Karpas-422 (cell line): Measurements from ENCODE around the gene SLC29A2. TPM values are rescaled to one million over a fixed set of nuclear protein-coding genes. Genes with fewer than 3 reads are reported as not detected.

Experiments used
- DNase-seq: peaks from one replicate; pipeline ENCODE4 v3.0.0-alpha.2; 2015
- H2AFZ ChIP-seq: fragments of 200-600 bp; sonication (generic); 2 replicates; pipeline ENCODE4 v1.6.1; 2014; ENCODE audit warnings: antibody characterized with exemption, low read length, mixed read lengths
- H3K27ac ChIP-seq: fragments of 200-600 bp; sonication (generic); 2 replicates; pipeline ENCODE4 v1.5.1; 2014; ENCODE audit warnings: mild to moderate bottlenecking, low read length, moderate library complexity
- H3K27me3 ChIP-seq: fragments of 200-600 bp; sonication (generic); 2 replicates; pipeline ENCODE4 v1.6.1; 2014; ENCODE audit warnings: low read length, mixed read lengths
- H3K36me3 ChIP-seq: fragments of 200-600 bp; sonication (generic); 2 replicates; pipeline ENCODE4 v1.6.1; 2014; ENCODE audit warnings: low read length, mixed read lengths; ENCODE audit not compliant: insufficient read depth
- H3K4me1 ChIP-seq: fragments of 200-600 bp; sonication (generic); 2 replicates; pipeline ENCODE4 v1.6.1; 2014; ENCODE audit warnings: mild to moderate bottlenecking, low read length, mixed read lengths
- H3K4me2 ChIP-seq: fragments of 200-600 bp; sonication (generic); 2 replicates; pipeline ENCODE4 v1.6.1; 2014; ENCODE audit warnings: low read length, low read depth, mild to moderate bottlenecking; ENCODE audit not compliant: poor library complexity, severe bottlenecking
- H3K4me3 ChIP-seq: fragments of 200-600 bp; sonication (generic); 2 replicates; pipeline ENCODE4 v1.5.1; 2014; ENCODE audit warnings: mild to moderate bottlenecking, antibody characterized with exemption, low read length, mixed read lengths
- H3K79me2 ChIP-seq: fragments of 200-600 bp; sonication (generic); 2 replicates; pipeline ENCODE4 v1.6.1; 2014; ENCODE audit warnings: mild to moderate bottlenecking, low read length, mixed read lengths
- H3K9ac ChIP-seq: fragments of 200-600 bp; sonication (generic); 2 replicates; pipeline ENCODE4 v1.6.0; 2014; ENCODE audit warnings: low read length
- H3K9me2 ChIP-seq: fragments of 200-600 bp; sonication (generic), shearing (Covaris generic); replicated peaks from 2 replicates; pipeline ENCODE4 v1.6.0; 2014; ENCODE audit warnings: mild to moderate bottlenecking, low read length, moderate library complexity; ENCODE audit not compliant: insufficient read depth
- H3K9me3 ChIP-seq: fragments of 300-700, 200-600 bp; sonication (generic); 2 replicates; pipeline ENCODE4 v1.6.1; 2014; ENCODE audit warnings: low read length, mixed read lengths
- H4K20me1 ChIP-seq: fragments of 200-600 bp; sonication (generic); 2 replicates; pipeline ENCODE4 v1.6.1; 2014; ENCODE audit warnings: mild to moderate bottlenecking, antibody characterized with exemption, low read length, low read depth; ENCODE audit not compliant: insufficient read depth
- total RNA-seq: library from RNA; depleted of rRNA; stranded (reverse); fragments of >200 nt; shearing (Covaris generic); gene quantifications from 2 replicates; pipeline ENCODE4 v1.2.3, GENCODE V29; 2014; ENCODE audit warnings: low replicate concordance; rRNA removed

The SLC29A2 gene
- 0.15 and 0.90 TPM in 2 replicates for total RNA-seq

GRCh38 chr11:66371627-66372415 is at the start of gene SLC29A2:
Gene SLC29A2 (minus strand): TSS chr11:66371760. CDS start chr11:66371591, 169 bp downstream.
- no peaks in the 10 kb centered on the region for H3K79me2 ChIP-seq
- no peaks in the 10 kb centered on the region for H3K9me2 ChIP-seq
- no peaks in the 10 kb centered on the region for H4K20me1 ChIP-seq
- H3K4me2 ChIP-seq, result peak within 1 kb of the TSS; percentile 83
- H3K9me3 ChIP-seq, result no peaks in the 10 kb centered on the region
- DNase-seq, result peak; percentile 70
- peaks cover 24% of the 10 kb centered on the region for H3K4me1 ChIP-seq
- H3K4me3 ChIP-seq, result peak within 1 kb of the TSS; percentile 69
- H3K36me3 ChIP-seq, result no peaks in the 10 kb centered on the region
- H3K27ac ChIP-seq, result no peak within 1 kb of the TSS; the same call in 1 of the 2 replicates
- peak within 1 kb of the TSS; percentile 89 for H2AFZ ChIP-seq
- H3K9ac ChIP-seq, result peak within 1 kb of the TSS; percentile 63
- no peaks in the 10 kb centered on the region for H3K27me3 ChIP-seq

GRCh38 chr11:66420671-66421476 is 49.3 kb upstream of the SLC29A2 start, which contains the start of gene NPAS4:
Gene NPAS4 (plus strand): TSS chr11:66421035. CDS start chr11:66421180, 145 bp downstream.
- DNase-seq, result no peak
- H3K79me2 ChIP-seq, result no peaks in the 10 kb centered on the region
- no peak within 1 kb of the TSS for H3K9ac ChIP-seq
- H3K4me2 ChIP-seq, result no peak within 1 kb of the TSS
- H3K27ac ChIP-seq, result no peak within 1 kb of the TSS
- H3K4me1 ChIP-seq, result peaks cover 7% of the 10 kb centered on the region; the same call in 1 of the 2 replicates
- no peaks in the 10 kb centered on the region for H3K9me3 ChIP-seq
- no peaks in the 10 kb centered on the region for H3K9me2 ChIP-seq
- H3K4me3 ChIP-seq, result no peak within 1 kb of the TSS
- H3K27me3 ChIP-seq, result no peaks in the 10 kb centered on the region
- H2AFZ ChIP-seq, result no peak within 1 kb of the TSS
- peaks cover 11% of the 10 kb centered on the region; the same call in 1 of the 2 replicates for H4K20me1 ChIP-seq
- H3K36me3 ChIP-seq, result no peaks in the 10 kb centered on the region

- Histone ChIP-seq H3K27me3 (no peaks in the 10 kb centered on the region), H3K9me3 (no peaks in the 10 kb centered on the region), H3K9ac (no peak overlapping the region), H3K36me3 (no peaks in the 10 kb centered on the region), H3K4me3 (no peak overlapping the region), H3K4me2 (no peak overlapping the region), H3K4me1 (peaks cover 7% of the 10 kb centered on the region; the same call in 1 of the 2 replicates), H2AFZ (no peak overlapping the region), H3K9me2 (no peaks in the 10 kb centered on the region), H3K79me2 (no peaks in the 10 kb centered on the region), H4K20me1 (peaks cover 11% of the 10 kb centered on the region; the same call in 1 of the 2 replicates), H3K27ac (no peak overlapping the region)
- no peak for DNase-seq
Measured at GRCh38 chr11:66419825-66420224, 48.3 kb upstream of the SLC29A2 start.

GRCh38 chr11:66418986-66419308 is 47.4 kb upstream of the SLC29A2 start:
- H3K4me2 ChIP-seq, result no peak overlapping the region
- H3K27ac ChIP-seq, result no peak overlapping the region
- H3K36me3 ChIP-seq, result no peaks in the 10 kb centered on the region
- H3K9me2 ChIP-seq, result no peaks in the 10 kb centered on the region
- peaks cover 7% of the 10 kb centered on the region; the same call in 1 of the 2 replicates for H3K4me1 ChIP-seq
- peaks cover 11% of the 10 kb centered on the region; the same call in 1 of the 2 replicates for H4K20me1 ChIP-seq
- H2AFZ ChIP-seq, result no peak overlapping the region
- H3K79me2 ChIP-seq, result no peaks in the 10 kb centered on the region
- H3K27me3 ChIP-seq, result no peaks in the 10 kb centered on the region
- no peak overlapping the region for H3K9ac ChIP-seq
- no peak for DNase-seq
- no peak overlapping the region for H3K4me3 ChIP-seq
- no peaks in the 10 kb centered on the region for H3K9me3 ChIP-seq

GRCh38 chr11:66418168-66418985 is 46.8 kb upstream of the SLC29A2 start:
- H3K27me3 ChIP-seq, result no peaks in the 10 kb centered on the region
- H3K9me2 ChIP-seq, result no peaks in the 10 kb centered on the region
- H2AFZ ChIP-seq, result no peak overlapping the region
- no peak overlapping the region for H3K4me2 ChIP-seq
- H3K4me1 ChIP-seq, result peaks cover 7% of the 10 kb centered on the region; the same call in 1 of the 2 replicates
- peak; percentile 92 for DNase-seq
- no peak overlapping the region for H3K9ac ChIP-seq
- H3K36me3 ChIP-seq, result no peaks in the 10 kb centered on the region
- H3K4me3 ChIP-seq, result no peak overlapping the region
- no peak overlapping the region for H3K27ac ChIP-seq
- H3K79me2 ChIP-seq, result no peaks in the 10 kb centered on the region
- H3K9me3 ChIP-seq, result no peaks in the 10 kb centered on the region
- H4K20me1 ChIP-seq, result peaks cover 11% of the 10 kb centered on the region; the same call in 1 of the 2 replicates

GRCh38 chr11:66417000-66417399 is 45.4 kb upstream of the SLC29A2 start:
- Histone ChIP-seq H3K4me2 (no peak overlapping the region), H3K9me3 (no peaks in the 10 kb centered on the region), H3K27me3 (no peaks in the 10 kb centered on the region), H3K9me2 (no peaks in the 10 kb centered on the region), H3K36me3 (no peaks in the 10 kb centered on the region), H3K4me3 (no peak overlapping the region), H3K4me1 (peaks cover 7% of the 10 kb centered on the region; the same call in 1 of the 2 replicates), H2AFZ (no peak overlapping the region), H3K79me2 (no peaks in the 10 kb centered on the region), H3K27ac (no peak overlapping the region), H4K20me1 (peaks cover 10% of the 10 kb centered on the region; the same call in 1 of the 2 replicates), H3K9ac (no peak overlapping the region)
- DNase-seq, result no peak

- Histone ChIP-seq H3K27me3 (no peaks in the 10 kb centered on the region), H3K9me3 (no peaks in the 10 kb centered on the region), H4K20me1 (peaks cover 4% of the 10 kb centered on the region; the same call in 1 of the 2 replicates), H3K9ac (no peak overlapping the region), H3K4me3 (no peak overlapping the region), H2AFZ (no peak overlapping the region), H3K4me1 (peaks cover 7% of the 10 kb centered on the region; the same call in 1 of the 2 replicates), H3K79me2 (no peaks in the 10 kb centered on the region), H3K27ac (no peak overlapping the region), H3K36me3 (no peaks in the 10 kb centered on the region), H3K4me2 (no peak overlapping the region), H3K9me2 (no peaks in the 10 kb centered on the region)
- DNase-seq, result no peak
Measured at GRCh38 chr11:66415423-66415822, 43.9 kb upstream of the SLC29A2 start.
